Upper lobe of right lung (tissue), 1 donor: ENCODE measurements around the gene ADCY6. TPM values are rescaled to one million over a fixed set of nuclear protein-coding genes. Genes with fewer than 3 reads are reported as not detected.
A peak's percentile ranks its signal among the peaks of the same experiment; 100 is the strongest.

Source experiments
- ATAC-seq: fragments of 200-7000 bp; cut with Tn5 transposase; one replicate; pipeline ENCODE4 v1.9.1; 2020; ENCODE audit warnings: mild to moderate bottlenecking, moderate library complexity
- DNase-seq: peaks from one replicate; pipeline ENCODE4 v3.0.0-alpha.2; 2020
- H3K27ac ChIP-seq: fragments of 200-600 bp; one replicate; pipeline ENCODE4 v1.8.0; 2022
- H3K27me3 ChIP-seq: fragments of 200-600 bp; one replicate; pipeline ENCODE4 v1.8.0; 2022; ENCODE audit warnings: mild to moderate bottlenecking
- H3K36me3 ChIP-seq: fragments of 200-600 bp; one replicate; pipeline ENCODE4 v1.8.0; 2022
- H3K4me1 ChIP-seq: fragments of 200-600 bp; one replicate; pipeline ENCODE4 v1.8.0; 2022
- H3K4me3 ChIP-seq: fragments of 200-600 bp; one replicate; pipeline ENCODE4 v1.8.0; 2022; ENCODE audit warnings: mild to moderate bottlenecking
- H3K9me3 ChIP-seq: fragments of 200-600 bp; one replicate; pipeline ENCODE4 v1.8.0; 2022
- intact Hi-C: fragments of 100-400 bp; cut with DNase I; formaldehyde crosslinking; loops from one replicate; pipeline ENCODE4 v1.11.0; 2022
- long read RNA-seq: library from polyadenylated mRNA; unstranded; transcript quantifications from one replicate; pipeline ENCODE4 v2.0.0, GENCODE V29; 2021
- total RNA-seq: library from RNA; stranded (reverse); fragmentation: NEBNext Ultra II Directional; extraction: Animal tissue kit (Norgen Biotek cat#: 25700); gene quantifications from one replicate; pipeline ENCODE4 v1.2.1, GENCODE V29; 2021
- TF ChIP-seq, protein P1 (sequence below): fragments of 200-600 bp; IDR thresholded peaks from one replicate; pipeline ENCODE4 v1.8.0; 2022; ENCODE audit warnings: antibody characterized with exemption
- donor health status: DM: no; HTN: yes; CAD: no; lungs with severe emphysema.

The ADCY6 gene
- 42.9 TPM for total RNA-seq
- long read RNA-seq, full-length matches to known transcripts = 2 of 88 reads
- long read RNA-seq, partial matches to known transcripts = 38 of 88 reads
- long read RNA-seq, other reads (novel, unspliced or antisense) = 48 of 88 reads

DNA sequence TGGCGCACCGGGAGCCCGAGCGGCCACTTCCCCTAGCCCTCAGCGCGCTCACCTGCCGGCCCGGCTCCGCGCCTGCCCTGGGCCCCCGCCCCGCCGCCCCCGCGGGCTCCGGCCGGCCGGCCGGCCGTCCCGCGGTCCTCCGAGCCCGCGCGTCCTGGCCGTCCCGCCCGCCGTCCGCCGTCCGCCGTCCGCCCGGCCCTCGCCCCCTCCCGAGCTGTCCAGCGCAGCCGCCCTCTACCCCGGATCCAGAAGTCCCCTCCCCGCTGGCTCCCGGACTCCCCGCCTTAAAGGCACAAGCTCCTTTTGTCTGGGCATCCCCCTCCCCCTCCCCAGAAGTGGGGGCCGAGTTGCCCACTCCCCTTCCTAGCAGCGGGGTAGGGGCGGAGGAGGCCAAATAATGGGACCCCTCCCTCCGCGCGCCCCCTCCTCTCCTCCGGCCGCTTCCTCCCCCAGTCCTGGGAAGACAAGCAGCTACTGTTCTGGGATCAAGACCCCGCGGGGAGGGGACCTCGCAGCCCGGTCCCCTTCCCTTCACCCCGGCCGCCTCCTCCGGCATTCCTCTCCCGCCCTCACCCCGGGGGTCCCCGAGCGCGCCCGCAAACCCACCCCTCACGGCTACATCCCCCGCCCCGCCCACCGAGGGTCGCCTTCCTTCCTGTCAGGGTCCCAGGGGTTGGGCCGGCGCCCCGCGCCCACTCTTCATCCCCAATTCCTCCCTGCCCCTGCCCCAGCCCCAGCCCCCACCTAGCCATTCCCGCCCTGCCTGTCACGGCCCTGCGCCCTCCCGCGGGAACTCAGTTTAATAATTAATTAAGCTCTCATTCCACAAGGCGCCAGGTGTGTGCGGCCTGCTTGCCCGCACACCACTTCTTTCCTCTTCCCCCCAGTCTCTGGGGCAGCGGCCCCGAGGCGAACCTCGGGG is at the start of gene ADCY6:
ADCY6 (minus strand) TSS at position 236 of the 922 bp plus-strand sequence. CDS start 5,655 bp downstream, outside the sequence.
- Histone ChIP-seq H3K27ac (peak within 1 kb of the TSS; percentile 89), H3K4me3 (peak within 1 kb of the TSS; percentile 85), H3K9me3 (no peaks in the 10 kb centered on the region), H3K36me3 (no peaks in the 10 kb centered on the region), H3K4me1 (peaks cover 12% of the 10 kb centered on the region), H3K27me3 (no peaks in the 10 kb centered on the region)
- DNase-seq (peak; percentile 92), ATAC-seq (peak; percentile 89)
- TF ChIP-seq, protein P1, sequence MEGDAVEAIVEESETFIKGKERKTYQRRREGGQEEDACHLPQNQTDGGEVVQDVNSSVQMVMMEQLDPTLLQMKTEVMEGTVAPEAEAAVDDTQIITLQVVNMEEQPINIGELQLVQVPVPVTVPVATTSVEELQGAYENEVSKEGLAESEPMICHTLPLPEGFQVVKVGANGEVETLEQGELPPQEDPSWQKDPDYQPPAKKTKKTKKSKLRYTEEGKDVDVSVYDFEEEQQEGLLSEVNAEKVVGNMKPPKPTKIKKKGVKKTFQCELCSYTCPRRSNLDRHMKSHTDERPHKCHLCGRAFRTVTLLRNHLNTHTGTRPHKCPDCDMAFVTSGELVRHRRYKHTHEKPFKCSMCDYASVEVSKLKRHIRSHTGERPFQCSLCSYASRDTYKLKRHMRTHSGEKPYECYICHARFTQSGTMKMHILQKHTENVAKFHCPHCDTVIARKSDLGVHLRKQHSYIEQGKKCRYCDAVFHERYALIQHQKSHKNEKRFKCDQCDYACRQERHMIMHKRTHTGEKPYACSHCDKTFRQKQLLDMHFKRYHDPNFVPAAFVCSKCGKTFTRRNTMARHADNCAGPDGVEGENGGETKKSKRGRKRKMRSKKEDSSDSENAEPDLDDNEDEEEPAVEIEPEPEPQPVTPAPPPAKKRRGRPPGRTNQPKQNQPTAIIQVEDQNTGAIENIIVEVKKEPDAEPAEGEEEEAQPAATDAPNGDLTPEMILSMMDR = no peak
- intact Hi-C loops = no loop called here

DNA sequence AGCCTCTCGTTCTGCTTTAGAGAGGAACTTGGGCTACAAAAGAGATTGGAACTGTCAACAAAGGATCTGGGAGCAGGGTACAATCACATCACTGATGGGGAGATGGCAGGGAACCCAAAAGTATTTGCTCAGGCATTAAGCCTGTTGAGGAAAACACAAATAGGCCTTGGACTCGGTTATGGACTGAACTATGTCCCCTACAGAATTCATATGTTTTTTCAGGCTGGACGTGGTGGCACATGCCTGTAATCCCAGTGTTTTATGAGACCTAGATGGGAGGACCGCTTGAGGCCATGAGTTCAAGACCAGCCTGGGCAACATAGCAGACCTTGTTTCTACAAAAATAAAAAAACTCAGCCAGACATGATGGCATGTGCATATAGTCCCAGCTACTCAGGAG is 49.2 kb upstream of the ADCY6 start:
- Histone ChIP-seq H3K27ac (no peak overlapping the region), H3K4me3 (no peak overlapping the region), H3K27me3 (no peaks in the 10 kb centered on the region), H3K36me3 (peaks cover 82% of the 10 kb centered on the region), H3K9me3 (no peaks in the 10 kb centered on the region), H3K4me1 (no peaks in the 10 kb centered on the region)
- intact Hi-C loops = no loop called here
- ATAC-seq = no peak
- TF ChIP-seq, protein P1 = no peak
- DNase-seq = no peak

DNA sequence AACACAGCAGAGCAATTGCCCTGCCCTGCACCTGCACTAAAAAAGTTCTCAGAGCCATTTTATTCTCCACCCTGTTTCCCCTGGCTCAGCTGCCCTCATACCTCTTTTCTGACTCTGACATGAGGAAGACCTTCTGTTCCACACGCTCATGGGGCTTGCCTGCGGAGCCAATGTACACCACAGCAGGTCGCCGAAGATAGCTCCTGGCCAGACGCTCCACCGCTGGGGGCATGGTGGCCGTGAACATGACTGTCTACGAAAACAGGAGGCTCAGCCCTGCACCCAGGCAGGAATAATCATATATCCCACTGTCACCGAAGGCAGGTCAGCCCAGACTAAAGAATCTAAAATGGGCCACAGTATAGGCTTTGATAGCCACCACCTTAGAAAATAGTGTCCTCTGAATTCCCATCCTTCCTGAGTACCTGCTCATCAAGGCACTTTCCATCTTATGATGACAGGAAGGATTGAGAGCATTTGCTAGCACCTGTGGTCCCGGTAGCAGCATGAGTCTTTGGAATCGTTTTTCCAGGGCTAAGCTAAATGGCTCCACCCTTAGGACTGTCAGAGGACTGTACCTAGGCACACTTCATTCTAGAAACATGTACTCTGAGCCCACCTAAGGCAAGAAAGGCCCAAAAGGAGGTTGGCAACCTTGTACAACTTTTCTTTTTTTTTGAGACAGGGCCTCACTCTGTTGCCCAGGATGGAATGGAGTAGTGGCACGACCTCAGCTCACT is 43.6 kb upstream of the ADCY6 start:
- intact Hi-C loops = no loop called here
- Histone ChIP-seq H3K27me3 (no peaks in the 10 kb centered on the region), H3K9me3 (no peaks in the 10 kb centered on the region), H3K4me3 (no peak overlapping the region), H3K36me3 (peaks cover 98% of the 10 kb centered on the region), H3K4me1 (no peaks in the 10 kb centered on the region), H3K27ac (no peak overlapping the region)
- ATAC-seq (no peak), DNase-seq (no peak)
- TF ChIP-seq, protein P1 = no peak

DNA sequence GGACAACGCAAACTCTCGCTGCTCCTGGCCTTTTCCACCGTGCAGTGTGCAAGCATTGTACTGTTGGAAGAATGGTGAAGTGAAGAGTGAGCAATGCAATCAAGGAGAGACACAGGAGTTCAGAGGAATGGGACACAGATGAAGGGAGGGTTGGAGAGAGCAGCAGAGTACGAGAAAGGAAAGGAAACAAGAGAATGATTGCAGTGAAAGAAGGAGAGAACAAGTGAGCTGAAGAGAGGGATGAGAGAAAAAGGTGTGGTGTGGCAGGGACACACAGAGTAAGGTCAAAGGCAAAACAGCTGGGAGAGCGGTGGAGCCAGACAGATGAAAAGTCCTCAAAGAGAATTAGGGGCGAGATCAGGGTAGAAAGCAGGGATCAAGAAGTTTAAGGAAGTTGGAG is 42.4 kb upstream of the ADCY6 start:
- H3K27me3 ChIP-seq = no peaks in the 10 kb centered on the region
- no peak for DNase-seq
- H3K4me1 ChIP-seq = no peaks in the 10 kb centered on the region
- H3K27ac ChIP-seq = no peak overlapping the region
- H3K9me3 ChIP-seq = no peaks in the 10 kb centered on the region
- intact Hi-C loops = no loop called here
- H3K4me3 ChIP-seq = no peak overlapping the region
- TF ChIP-seq, protein P1 = no peak
- no peak for ATAC-seq
- peaks cover 93% of the 10 kb centered on the region for H3K36me3 ChIP-seq

DNA sequence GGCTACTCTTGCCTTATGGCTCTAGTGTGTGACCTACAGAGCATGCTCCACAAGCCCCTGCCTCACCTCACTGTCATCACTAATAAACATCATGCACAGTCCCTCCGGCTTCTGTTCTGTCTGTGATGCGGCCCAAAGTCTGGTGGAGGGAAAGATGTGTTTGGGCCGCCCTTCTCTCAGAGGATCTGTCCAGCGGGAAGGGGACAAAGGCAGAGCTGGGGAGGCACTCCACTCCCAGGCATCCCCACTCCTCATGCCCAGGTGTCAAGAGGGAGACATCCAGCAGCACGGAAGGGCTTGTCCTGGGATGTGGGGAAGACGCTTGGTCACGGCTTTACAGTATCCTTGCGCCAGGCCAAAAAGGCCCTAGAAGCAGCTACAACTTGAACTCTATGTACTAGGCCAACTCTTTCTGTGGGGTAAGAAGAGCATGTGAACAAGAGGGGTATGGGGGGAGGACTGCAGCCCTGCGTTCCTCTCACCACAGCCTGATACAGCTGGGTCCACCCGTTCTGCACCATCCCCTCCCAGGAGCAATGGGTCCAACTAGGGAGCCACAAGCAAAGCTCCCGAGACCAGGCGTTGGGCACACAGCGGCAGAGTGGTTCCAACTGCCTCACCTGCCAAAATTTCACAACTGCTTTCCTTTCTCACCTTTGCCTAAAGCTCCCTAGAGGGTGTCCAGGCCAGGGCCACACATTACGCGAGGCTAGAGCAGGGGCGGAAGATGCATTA is 40.1 kb upstream of the ADCY6 start:
- H3K27ac ChIP-seq = no peak overlapping the region
- H3K27me3 ChIP-seq = no peaks in the 10 kb centered on the region
- H3K4me1 ChIP-seq = no peaks in the 10 kb centered on the region
- H3K4me3 ChIP-seq = no peak overlapping the region
- no peak for DNase-seq
- intact Hi-C loops = no loop called here
- H3K9me3 ChIP-seq = no peaks in the 10 kb centered on the region
- peaks cover 73% of the 10 kb centered on the region for H3K36me3 ChIP-seq
- no peak for ATAC-seq
- TF ChIP-seq, protein P1 = no peak
